Muscle of arm (tissue), 12 donors: ENCODE data around the gene VAPB. TPM values are rescaled to one million over a fixed set of nuclear protein-coding genes. Genes with fewer than 3 reads are reported as not detected.
A peak's percentile ranks its signal among the peaks of the same experiment; 100 is the strongest.

ENCODE experiments used
- DNase-seq: peaks from one replicate; pipeline ENCODE4 v3.0.0-alpha.2; 2013
- polyA plus RNA-seq, 12 donors: library from polyadenylated mRNA; unstranded; fragments of 120-200 nt; gene quantifications; one replicate each; pipeline ENCODE4 v1.2.1, GENCODE V29; 2013; ENCODE audit not compliant: insufficient read length in 12 of 12

Gene VAPB
- polyA plus RNA-seq, 12 donors: 52.0 to 64.8 (median 58.9) TPM; not detected in 1

DNA sequence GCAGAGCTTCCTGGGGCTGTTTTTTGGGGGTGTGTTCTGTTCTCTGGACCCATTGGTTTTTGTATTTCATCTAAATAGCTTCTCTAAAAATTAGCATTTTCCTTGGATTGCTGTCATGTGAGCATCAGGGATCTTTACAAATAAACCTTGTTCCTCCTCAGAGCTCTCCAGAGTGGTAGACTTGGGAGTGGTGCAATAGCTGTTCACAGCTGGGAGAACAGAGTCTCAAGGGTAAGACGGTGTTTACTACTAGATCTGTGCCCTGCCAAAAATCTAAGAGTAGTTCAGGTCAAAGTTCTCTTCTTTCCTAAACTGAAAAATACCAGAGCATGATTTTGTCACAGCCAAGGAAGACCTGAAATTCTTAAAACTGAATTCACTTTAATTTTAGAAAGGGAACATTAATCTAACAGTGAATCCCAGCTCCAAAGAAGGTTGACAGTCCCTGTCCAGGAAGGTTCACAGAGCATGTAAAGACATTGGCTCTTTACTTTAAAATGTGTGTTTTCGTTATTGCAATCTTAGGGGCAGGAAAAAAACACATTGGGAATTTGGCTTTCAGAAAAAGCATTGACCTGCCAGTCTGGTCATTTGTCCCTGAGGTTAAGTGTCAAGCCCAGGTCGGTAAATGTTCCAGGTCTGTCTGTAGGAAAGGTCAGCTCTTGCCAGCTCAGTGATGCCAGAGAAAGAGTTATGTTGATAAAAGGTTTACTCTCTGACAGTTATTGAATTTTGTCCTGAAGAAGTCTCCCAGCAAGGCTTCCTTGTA lies 43.3 kb downstream of the VAPB start:
- DNase-seq: no peak

GRCh38 chr20:58433029-58433647 lies 44.1 kb downstream of the VAPB start:
- no peak for DNase-seq

DNA sequence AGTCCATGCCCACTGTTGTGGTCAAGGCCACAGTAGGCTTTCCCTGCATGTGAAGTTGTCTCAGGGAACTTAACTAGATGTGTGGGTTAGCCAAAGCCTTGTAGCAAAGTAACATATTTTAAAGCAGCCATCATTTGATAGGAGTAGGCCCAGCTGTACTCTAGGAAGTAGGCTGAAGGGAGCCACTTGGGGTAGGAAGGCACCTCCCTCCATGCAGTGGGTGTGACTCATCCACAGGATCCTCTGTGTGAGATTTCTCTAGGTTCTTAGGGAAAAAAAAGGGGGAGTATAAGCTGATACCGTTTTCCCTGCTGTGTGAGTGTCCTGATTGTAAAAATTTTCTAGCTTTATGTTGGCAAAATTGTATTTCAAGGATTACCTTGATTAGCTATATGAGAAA lies 44.7 kb downstream of the VAPB start:
- DNase-seq: no peak

DNA sequence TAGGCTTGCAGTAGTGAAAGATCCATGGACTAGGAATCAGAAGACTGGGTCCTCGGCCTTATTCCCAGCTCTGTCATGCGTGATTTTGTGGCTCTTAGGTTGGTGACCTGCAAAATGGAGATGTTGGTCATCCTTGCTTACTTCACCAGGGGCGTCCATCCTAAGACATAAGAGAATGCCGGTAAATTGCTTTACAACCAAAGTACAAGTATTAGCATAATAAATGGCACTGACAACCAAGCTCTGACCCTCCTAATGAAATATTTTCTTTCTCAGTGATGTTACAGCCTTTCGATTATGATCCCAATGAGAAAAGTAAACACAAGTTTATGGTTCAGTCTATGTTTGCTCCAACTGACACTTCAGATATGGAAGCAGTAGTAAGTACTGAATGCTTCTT lies 45.3 kb downstream of the VAPB start:
- DNase-seq: no peak

GRCh38 chr20:58435237-58435636 lies 46.2 kb downstream of the VAPB start:
- no peak for DNase-seq

DNA sequence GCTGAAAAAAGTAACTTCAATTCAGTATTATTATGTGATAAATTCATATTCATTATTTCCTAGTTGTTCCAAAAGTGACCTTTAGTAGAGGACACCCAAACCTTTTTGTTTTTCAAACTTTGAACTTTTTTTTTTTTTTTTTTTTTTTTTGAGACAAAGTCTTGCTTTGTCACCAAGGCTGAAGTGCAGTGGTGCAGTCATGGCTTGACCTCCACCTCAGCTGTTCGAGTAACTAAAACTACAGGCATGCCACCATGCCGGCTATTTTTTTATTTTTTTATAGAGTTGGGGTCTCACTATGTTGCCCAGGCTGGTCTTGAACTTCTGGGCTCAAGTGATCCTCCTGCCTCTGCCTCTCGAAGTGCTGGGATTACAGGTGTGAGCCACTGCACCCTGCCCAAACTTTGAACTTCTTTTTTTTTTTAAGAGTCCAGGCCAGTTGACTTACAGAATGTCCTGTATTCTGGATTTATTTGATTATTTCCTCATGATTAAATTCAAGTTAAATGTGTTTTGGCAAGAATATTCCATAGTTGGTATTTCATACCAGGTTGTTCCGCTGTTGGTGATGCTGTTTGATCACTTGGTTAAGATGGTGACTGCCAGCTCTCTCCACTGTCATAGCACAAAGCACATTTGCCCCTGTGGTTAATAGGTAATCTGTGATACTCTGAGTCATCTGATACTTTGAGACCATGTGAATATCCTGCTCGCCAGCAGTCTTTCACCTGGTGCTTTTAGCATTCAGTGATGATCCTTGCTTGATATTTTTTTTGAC lies 48.0 kb downstream of the VAPB start:
- DNase-seq: no peak

GRCh38 chr20:58438970-58439808 lies 50.2 kb downstream of the VAPB start:
- DNase-seq: no peak

- peak; percentile 34 for DNase-seq
Observed at GRCh38 chr20:58440021-58440767, 51.2 kb downstream of the VAPB start.

GRCh38 chr20:58441723-58442122 lies 52.7 kb downstream of the VAPB start:
- DNase-seq: no peak

DNA sequence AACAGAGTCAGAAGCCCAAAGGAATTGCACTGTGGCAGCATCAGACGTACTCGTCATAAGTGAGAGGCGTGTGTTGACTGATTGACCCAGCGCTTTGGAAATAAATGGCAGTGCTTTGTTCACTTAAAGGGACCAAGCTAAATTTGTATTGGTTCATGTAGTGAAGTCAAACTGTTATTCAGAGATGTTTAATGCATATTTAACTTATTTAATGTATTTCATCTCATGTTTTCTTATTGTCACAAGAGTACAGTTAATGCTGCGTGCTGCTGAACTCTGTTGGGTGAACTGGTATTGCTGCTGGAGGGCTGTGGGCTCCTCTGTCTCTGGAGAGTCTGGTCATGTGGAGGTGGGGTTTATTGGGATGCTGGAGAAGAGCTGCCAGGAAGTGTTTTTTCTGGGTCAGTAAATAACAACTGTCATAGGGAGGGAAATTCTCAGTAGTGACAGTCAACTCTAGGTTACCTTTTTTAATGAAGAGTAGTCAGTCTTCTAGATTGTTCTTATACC lies 55.8 kb downstream of the VAPB start:
- no peak for DNase-seq

GRCh38 chr20:58446264-58446959 lies 57.4 kb downstream of the VAPB start:
- DNase-seq: no peak

DNA sequence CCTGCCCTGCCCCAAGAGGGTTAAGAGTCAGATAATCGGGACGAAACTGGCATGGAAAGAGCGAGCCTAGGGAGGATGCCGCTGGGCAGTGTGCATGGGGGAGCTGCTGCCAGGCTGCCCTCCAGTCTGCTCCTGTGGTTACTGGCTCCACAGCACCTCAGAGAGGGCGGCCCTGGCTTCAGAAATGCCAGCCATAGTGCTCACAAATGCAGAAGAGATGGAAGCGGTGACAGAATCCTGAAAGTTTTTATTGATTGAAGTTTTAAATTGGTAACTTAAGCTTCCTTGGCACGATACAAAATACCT lies 57.9 kb downstream of the VAPB start:
- DNase-seq: no peak

DNA sequence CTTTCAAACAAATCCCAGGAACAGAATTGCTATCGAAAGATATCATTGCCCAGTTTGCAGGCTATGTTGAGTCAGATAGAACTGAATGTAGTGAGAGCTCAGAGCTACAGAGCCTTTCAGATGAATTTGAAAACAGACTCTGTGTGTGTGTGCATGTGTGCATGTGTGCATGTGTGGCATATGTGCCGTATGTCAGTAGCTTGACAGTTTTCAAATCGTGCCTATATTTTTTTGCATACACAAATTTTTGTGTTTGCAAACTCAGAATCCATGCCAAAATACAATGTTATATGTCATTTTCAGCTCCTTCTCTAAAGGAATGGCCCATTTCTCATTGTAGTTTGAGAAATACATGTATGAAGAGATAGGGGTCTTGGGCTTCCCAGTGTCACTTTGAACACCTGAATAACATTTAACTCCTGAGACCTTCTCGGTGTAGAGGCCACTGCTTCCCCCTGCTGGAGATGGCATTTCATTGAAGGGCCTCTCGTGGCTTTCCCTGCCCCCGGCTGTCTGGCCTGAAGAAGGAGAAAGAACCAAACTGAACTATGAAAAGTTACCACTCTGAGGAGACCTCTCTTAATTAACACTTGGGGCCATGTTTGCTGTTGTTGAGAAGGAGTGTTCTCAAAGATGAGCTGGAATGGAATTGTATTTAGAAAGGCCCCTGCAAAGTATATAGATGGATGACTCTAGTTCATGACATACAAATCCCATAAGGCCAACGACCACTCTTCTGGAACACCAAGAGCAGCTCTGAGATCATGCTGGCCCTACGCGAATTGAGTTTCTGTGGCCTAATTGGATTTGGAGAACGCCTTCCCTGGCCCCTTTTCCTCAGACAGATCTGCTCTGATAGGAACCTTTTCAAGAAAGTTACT lies 58.7 kb downstream of the VAPB start:
- DNase-seq: no peak

DNA sequence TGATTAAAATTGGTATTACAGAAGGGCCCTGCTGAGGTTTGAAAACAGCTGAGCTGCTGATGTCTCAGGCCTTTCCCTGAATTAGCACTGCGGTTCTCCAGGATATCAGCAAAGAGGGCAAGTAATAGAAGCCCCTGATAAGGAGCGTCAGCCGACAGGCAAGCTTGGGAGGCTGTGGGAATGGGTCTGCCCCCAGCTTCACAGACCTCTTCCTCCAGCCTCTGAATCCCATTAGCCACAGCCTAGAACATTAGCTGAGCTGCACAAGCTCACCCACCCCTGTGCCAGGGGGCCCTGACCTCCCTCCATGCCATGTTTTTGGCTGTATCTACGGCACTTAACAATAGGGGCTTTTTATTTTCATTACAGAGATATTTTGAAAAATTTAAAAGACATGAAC lies 59.9 kb downstream of the VAPB start:
- no peak for DNase-seq

- DNase-seq: no peak
Observed at GRCh38 chr20:58449681-58450221, 60.7 kb downstream of the VAPB start.

- no peak for DNase-seq
Observed at GRCh38 chr20:58450254-58450653, 61.2 kb downstream of the VAPB start.

DNA sequence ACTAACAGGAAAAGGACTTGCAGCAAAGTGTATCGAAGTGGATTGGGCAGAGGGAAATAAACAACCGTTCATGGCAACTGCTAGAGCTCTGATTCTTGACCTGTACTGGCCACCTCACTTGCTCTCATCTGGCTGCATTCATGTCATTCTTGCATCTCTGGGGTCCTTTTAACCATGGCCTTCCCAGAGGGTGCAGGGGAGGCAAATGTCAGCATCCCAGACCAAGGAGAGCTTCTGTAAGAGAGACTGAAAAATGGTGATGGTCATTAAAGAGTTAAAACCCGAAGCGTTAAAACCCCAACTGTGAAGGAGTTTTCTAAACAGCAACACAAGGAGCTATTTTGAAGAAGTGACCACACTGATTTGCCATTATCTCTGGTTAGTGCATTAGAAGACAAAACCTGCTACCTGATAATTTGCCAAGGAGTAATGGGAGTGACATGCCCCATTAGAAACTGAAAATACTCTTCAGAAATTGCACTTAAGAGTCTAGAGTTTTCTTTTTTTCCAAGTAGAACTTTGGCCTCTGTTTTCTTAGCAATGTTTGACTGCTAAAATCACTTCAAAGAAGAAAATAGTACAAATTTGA lies 63.7 kb downstream of the VAPB start:
- no peak for DNase-seq

- no peak for DNase-seq
Observed at GRCh38 chr20:58453391-58453790, 64.4 kb downstream of the VAPB start.

GRCh38 chr20:58454460-58454859 lies 65.4 kb downstream of the VAPB start:
- no peak for DNase-seq
